HG03565 (cell line): ENCODE measurements around the gene IFNAR1.
A peak's percentile ranks its signal among the peaks of the same experiment; 100 is the strongest.

Source experiments
- ATAC-seq: cut with Tn5 transposase; IDR thresholded peaks from one replicate; pipeline ENCODE4 v1.9.1; 2021; ENCODE audit warnings: mild to moderate bottlenecking, moderate library complexity; ENCODE audit not compliant: unreplicated experiment

The IFNAR1 gene

DNA sequence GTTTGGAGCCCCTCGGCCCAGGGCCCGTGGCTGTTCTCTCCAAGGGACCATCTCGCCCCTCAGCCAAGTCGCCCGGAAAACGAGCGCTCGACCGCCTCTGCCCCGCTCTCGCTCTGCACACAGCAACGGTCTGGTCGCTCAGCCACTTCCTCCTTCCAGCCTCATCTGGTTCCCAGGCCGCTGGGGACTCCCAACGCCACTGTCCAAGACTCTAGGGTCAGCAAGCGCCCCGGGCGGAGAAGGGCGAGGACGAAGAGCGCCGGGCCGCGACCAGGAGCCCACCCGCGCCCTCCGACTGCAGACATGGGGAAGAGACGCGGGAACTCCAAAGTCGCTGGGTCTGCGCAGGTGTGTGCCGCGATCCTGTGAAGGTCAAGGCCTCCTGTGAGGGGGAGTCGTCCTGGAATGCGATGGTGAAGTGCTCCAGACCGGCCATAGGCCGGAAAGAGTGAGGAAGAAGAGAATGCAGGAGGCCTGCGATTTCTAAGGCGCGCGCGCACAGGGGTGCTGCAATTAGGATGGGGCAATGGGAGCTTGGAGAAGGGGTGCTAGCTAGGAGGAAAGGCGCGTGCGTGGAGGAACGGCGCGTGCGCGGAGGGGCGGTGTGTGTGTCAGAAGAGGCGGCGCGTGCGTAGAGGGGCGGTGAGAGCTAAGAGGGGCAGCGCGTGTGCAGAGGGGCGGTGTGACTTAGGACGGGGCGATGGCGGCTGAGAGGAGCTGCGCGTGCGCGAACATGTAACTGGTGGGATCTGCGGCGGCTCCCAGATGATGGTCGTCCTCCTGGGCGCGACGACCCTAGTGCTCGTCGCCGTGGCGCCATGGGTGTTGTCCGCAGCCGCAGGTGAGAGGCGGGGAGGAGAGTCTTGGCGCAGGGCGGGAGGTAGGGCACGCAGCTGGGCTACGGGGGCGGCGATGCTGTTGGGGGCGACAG, at the start of gene IFNAR1:
IFNAR1 (plus strand) TSS at position 680 of the 931 bp plus-strand sequence; CDS start at position 766, 86 bp downstream.
- peak; percentile 66 for ATAC-seq

DNA sequence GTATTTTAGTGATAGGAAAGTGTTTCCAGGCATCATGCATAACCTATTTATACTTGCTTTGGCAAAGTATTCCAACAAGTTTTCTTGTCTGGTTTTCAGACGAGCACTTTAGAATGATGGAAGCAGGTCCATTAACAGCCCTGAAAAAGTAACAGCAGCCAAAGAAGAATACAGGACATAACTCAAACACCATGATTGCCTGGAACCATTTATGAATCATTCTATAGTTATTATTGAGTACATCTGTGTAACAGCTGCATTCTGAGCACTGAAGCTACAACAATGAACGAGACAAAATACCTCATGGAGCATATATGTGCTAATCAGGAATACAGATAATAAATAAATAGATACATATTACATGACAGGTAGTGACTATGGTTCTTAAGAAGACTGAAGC, 46.0 kb upstream of the IFNAR1 start:
- no peak for ATAC-seq

- no peak for ATAC-seq
Observed at GRCh38 chr21:33279330-33279820, 45.4 kb upstream of the IFNAR1 start.

- no peak for ATAC-seq
Observed at GRCh38 chr21:33281096-33281652, 43.6 kb upstream of the IFNAR1 start.

- ATAC-seq: no peak
Observed at GRCh38 chr21:33283203-33283602, 41.6 kb upstream of the IFNAR1 start.

GRCh38 chr21:33286076-33286475, 38.7 kb upstream of the IFNAR1 start:
- ATAC-seq: no peak

GRCh38 chr21:33286600-33287456, 37.9 kb upstream of the IFNAR1 start:
- ATAC-seq: no peak

GRCh38 chr21:33289199-33289819, 35.5 kb upstream of the IFNAR1 start:
- no peak for ATAC-seq

DNA sequence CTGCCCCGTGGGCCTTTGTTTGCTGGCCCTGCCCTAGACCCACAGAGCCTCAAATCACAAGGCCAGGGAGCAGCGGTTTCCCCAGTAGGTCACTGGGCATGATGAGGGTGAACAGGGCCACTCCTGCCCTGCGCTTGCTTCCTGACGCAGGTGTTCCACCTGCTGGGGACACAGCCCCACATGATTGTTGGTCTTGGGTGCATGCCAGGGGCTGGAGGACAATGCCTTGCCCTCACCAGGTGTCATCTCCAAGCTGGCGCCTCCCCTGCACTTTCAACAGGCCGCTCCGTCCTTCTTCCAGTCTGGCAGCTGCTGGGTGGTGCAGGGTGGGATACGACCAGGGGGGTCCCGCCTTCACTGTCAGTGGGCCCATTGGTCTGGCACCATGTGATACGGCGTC, 34.3 kb upstream of the IFNAR1 start:
- ATAC-seq: no peak

DNA sequence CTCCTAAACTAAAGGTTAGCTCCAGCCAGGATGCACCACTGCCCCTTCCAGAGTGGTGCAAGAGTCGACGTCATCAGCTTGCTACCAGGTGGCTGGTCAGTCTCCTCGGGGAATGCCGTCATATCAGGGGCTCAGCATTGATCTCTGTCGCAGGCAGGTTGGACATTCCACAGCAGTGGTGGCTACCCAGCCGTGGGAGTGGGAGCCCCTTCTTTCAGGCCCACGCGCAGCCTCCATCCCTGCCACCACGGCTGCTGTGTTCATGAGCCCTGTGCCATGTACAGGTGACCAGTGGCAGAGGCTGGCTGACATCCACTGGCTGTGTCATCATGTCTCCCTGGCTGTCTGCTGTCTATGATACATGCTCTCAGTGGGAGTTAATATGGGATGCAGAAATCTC, 33.1 kb upstream of the IFNAR1 start:
- ATAC-seq: no peak

DNA sequence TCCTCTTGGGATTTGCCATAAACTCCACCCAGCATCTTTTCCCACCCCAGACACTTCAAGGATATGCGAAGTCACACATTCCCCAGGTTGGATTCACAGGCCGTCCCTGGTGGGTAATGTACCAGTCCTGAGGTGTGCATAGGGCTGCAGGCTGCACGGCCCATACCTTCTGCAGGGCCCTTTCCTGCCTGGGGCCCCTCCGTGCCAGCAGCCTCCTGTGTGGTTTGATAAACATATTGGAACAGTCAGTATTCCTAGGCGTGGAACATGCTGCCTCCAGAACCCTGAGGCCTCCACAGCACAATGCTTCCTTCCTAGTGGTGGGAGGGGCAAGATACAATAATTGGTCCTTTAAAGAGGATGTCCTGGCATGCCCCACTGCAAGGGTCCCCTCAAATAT, 32.0 kb upstream of the IFNAR1 start:
- ATAC-seq: no peak

DNA sequence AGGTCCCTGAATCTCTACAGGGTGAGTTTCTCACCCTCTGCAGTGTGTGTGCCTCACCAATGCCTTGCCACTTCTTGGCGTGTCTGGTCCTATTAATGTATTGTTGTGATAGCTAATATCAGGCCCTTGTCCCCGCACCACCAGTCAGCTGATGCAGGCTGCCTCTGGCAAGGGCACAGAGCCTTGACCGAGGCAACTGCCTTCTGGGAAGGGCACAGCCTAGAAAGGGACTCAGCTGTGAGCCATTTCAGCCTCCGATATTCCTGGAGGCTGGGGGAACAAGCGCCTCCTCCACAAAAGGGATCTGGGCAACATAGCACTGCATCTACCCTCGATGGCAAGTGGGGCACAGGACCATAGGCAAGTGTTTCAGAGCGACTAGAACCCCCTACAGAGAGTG, 31.6 kb upstream of the IFNAR1 start:
- ATAC-seq: no peak

- no peak for ATAC-seq
Observed at GRCh38 chr21:33293811-33294216, 31.0 kb upstream of the IFNAR1 start.

DNA sequence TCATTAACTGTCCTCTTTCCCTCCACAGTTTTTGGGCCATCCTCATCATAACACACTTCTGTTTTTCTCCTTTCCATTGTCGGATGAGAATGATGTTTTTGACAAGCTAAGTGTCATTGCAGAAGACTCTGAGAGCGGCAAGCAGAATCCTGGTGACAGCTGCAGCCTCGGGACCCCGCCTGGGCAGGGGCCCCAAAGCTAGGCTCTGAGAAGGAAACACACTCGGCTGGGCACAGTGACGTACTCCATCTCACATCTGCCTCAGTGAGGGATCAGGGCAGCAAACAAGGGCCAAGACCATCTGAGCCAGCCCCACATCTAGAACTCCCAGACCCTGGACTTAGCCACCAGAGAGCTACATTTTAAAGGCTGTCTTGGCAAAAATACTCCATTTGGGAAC, 28.6 kb upstream of the IFNAR1 start:
- no peak for ATAC-seq

- ATAC-seq: no peak
Observed at GRCh38 chr21:33299181-33299752, 25.5 kb upstream of the IFNAR1 start.

- ATAC-seq: no peak
Observed at GRCh38 chr21:33300701-33301631, 23.8 kb upstream of the IFNAR1 start.

- no peak for ATAC-seq
Observed at GRCh38 chr21:33301632-33302002, 23.2 kb upstream of the IFNAR1 start.

DNA sequence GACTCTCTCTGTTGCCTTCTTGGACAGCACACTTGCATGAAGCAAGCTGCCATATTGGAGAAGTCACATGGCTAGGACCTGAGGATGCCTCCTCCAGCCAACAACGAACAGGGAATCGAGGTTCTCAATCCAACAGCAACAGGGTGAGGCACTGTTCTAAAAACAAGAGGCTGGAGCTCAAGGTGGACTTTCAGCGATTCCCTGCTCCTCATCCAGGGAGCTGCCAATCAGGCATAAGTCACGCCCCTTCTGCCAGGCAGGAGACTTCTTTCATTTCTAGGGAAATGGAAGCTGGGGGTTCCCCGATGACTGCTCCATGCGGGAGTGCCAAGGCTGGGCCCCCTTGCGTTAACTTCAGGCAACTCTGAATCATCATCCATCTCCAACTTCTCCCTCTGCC, 22.7 kb upstream of the IFNAR1 start:
- no peak for ATAC-seq

GRCh38 chr21:33302796-33303195, 22.0 kb upstream of the IFNAR1 start:
- no peak for ATAC-seq

- ATAC-seq: no peak
Observed at GRCh38 chr21:33305344-33305671, 19.5 kb upstream of the IFNAR1 start.
